HG03196 (cell line): Measurements from ENCODE around the gene SNX9.
"Not testable (repeated sequence)": the region's sequence is repeated elsewhere in the genome, so short reads cannot be mapped to it uniquely, and the experiment has no call there.

Experiments used
- ATAC-seq: cut with Tn5 transposase; IDR thresholded peaks from one replicate; pipeline ENCODE4 v1.9.1; 2021; ENCODE audit not compliant: unreplicated experiment

SNX9 gene

GRCh38 chr6:157946865-157947532 lies 124.0 kb downstream of the SNX9 start:
- ATAC-seq = no peak

GRCh38 chr6:157950899-157951298 lies 127.9 kb downstream of the SNX9 start:
- not testable (repeated sequence) for ATAC-seq

- no peak for ATAC-seq
Measured at GRCh38 chr6:157951828-157952227, 128.8 kb downstream of the SNX9 start.

- ATAC-seq = no peak
Measured at GRCh38 chr6:157952861-157953351, 129.9 kb downstream of the SNX9 start.

GRCh38 chr6:157953580-157954091 lies 130.6 kb downstream of the SNX9 start:
- no peak for ATAC-seq

GRCh38 chr6:157954150-157955117 lies 131.4 kb downstream of the SNX9 start:
- no peak for ATAC-seq

GRCh38 chr6:157955675-157956074 lies 132.6 kb downstream of the SNX9 start:
- ATAC-seq = no peak

GRCh38 chr6:157956171-157956730 lies 133.2 kb downstream of the SNX9 start:
- no peak for ATAC-seq

- no peak for ATAC-seq
Measured at GRCh38 chr6:157959451-157960227, 136.6 kb downstream of the SNX9 start.

- no peak for ATAC-seq
Measured at GRCh38 chr6:157961153-157961831, 138.2 kb downstream of the SNX9 start.

GRCh38 chr6:157961832-157962575 lies 139.0 kb downstream of the SNX9 start:
- no peak for ATAC-seq

- ATAC-seq = no peak
Measured at GRCh38 chr6:157962601-157963302, 139.7 kb downstream of the SNX9 start.

GRCh38 chr6:157964100-157964499 lies 141.1 kb downstream of the SNX9 start:
- ATAC-seq = no peak

- no peak for ATAC-seq
Measured at GRCh38 chr6:157965387-157965786, 142.3 kb downstream of the SNX9 start.

- no peak for ATAC-seq
Measured at GRCh38 chr6:157966589-157966977, 143.5 kb downstream of the SNX9 start.

- no peak for ATAC-seq
Measured at GRCh38 chr6:157967020-157967419, 144.0 kb downstream of the SNX9 start.

- ATAC-seq = no peak
Measured at GRCh38 chr6:157967486-157967885, 144.4 kb downstream of the SNX9 start.

- ATAC-seq = not testable (repeated sequence)
Measured at GRCh38 chr6:157972177-157972576, 149.1 kb downstream of the SNX9 start.
